Peyer's patch (tissue), 4 donors: ENCODE data around the gene THAP9.

Experiments
- POLR2A ChIP-seq, 2 donors: fragments of 450-650 bp; IDR thresholded peaks; one replicate each; pipeline ENCODE4 v1.5.1; 2017; ENCODE audit warnings: antibody characterized with exemption in 2 of 2, mild to moderate bottlenecking in 2 of 2, moderate library complexity in 2 of 2
- TF ChIP-seq, protein P1 (sequence below), 6 experiments: fragments of 450-650 bp in 4 of 6; fragments of 200-600 bp in 2 of 6; sonication (generic) in 1 of 6; IDR thresholded peaks; one replicate each; pipeline ENCODE4 v1.5.1; 2017 to 2019; ENCODE audit warnings: antibody characterized with exemption in 6 of 6, mild to moderate bottlenecking in 3 of 6, moderate library complexity in 1 of 6

DNA sequence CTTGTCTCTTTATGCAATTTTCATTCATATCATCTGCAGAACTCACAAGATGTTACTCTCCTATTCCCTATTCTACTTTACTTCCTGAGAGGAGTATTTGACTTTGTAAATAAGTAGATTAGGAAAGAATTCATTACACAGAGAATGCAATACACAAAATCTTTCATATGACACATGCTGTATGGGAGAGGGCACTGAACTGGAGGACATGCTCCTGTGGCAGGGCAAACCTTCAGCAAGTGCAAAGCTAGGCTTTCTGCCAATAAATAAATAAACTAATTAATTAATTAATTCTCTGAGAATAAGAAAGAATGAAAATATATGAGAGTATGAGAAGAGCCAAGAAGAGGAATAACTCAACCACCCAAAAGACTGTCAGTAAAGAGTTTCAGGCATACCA lies 33.9 kb downstream of the THAP9 start:
- TF ChIP-seq, protein P1, sequence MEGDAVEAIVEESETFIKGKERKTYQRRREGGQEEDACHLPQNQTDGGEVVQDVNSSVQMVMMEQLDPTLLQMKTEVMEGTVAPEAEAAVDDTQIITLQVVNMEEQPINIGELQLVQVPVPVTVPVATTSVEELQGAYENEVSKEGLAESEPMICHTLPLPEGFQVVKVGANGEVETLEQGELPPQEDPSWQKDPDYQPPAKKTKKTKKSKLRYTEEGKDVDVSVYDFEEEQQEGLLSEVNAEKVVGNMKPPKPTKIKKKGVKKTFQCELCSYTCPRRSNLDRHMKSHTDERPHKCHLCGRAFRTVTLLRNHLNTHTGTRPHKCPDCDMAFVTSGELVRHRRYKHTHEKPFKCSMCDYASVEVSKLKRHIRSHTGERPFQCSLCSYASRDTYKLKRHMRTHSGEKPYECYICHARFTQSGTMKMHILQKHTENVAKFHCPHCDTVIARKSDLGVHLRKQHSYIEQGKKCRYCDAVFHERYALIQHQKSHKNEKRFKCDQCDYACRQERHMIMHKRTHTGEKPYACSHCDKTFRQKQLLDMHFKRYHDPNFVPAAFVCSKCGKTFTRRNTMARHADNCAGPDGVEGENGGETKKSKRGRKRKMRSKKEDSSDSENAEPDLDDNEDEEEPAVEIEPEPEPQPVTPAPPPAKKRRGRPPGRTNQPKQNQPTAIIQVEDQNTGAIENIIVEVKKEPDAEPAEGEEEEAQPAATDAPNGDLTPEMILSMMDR (IDR thresholded peaks at IDR 0.05), result no peak
- TF ChIP-seq POLR2A (IDR thresholded peaks at IDR 0.05), result no peak
